PC-3 (cell line): ENCODE data around the gene ACTR3C.
"Not testable (repeated sequence)": the region's sequence is repeated elsewhere in the genome, so short reads cannot be mapped to it uniquely, and the experiment has no call there.

Experiments
- CTCF ChIP-seq: fragments of 300-600 bp; sonication (generic); conservative IDR thresholded peaks from 2 replicates; pipeline ENCODE4 v1.5.1; 2017; ENCODE audit warnings: antibody characterized with exemption, low read depth, mild to moderate bottlenecking, low read length
- EZH2 ChIP-seq: fragments of 300-600 bp; sonication (generic); IDR thresholded peaks from one replicate; pipeline ENCODE4 v1.6.1; 2017; ENCODE audit warnings: antibody characterized with exemption, mild to moderate bottlenecking, low read length; ENCODE audit not compliant: unreplicated experiment
- EZH2phosphoT487 ChIP-seq: fragments of 300-600 bp; sonication (generic); IDR thresholded peaks from 2 replicates; pipeline ENCODE4 v1.6.1; 2018; ENCODE audit warnings: mild to moderate bottlenecking, antibody characterized with exemption, low read length, borderline replicate concordance

GRCh38 chr7:150268798-150269197 is 54.5 kb downstream of the ACTR3C start:
- TF ChIP-seq CTCF, EZH2, EZH2phosphoT487: not testable (repeated sequence)
